ENCODE results near the gene C17orf113.

DNA sequence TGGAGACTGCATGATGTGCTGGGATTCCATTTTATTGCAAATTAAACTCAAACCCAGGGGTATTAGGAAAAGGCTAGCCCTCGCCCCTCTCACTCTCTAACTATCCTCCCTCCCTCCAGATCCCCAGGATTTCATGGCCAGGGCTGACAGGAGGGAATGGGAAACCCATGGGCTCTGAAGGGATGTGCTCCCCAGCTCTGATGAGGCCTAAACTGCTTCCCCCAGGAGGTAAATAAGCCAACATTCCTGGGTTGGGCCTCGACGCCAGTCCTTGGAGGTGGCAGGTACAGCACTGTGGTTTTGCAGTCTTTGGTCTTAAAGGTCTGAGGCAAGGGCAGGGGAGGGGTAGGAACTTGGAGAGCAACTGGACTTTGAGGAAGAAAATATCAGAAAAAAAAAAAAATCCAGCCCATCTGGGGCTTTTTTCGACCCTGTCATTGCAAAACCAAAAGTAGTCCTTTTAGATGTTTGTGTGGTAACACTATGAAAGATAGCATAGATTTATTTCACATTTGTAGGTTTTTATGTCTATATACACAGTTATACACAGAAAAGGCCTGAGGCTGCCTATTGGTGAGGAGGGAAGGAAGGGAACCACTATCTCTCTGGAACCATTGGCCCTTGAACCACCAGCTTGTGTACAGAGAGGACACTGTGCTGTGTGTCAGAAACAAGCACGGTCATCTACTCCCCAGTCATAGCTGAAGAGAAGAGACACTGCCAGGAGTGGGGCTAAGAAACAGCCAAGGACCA lies 12.0 kb downstream of the C17orf113 start:
- TF ChIP-seq, protein P1, sequence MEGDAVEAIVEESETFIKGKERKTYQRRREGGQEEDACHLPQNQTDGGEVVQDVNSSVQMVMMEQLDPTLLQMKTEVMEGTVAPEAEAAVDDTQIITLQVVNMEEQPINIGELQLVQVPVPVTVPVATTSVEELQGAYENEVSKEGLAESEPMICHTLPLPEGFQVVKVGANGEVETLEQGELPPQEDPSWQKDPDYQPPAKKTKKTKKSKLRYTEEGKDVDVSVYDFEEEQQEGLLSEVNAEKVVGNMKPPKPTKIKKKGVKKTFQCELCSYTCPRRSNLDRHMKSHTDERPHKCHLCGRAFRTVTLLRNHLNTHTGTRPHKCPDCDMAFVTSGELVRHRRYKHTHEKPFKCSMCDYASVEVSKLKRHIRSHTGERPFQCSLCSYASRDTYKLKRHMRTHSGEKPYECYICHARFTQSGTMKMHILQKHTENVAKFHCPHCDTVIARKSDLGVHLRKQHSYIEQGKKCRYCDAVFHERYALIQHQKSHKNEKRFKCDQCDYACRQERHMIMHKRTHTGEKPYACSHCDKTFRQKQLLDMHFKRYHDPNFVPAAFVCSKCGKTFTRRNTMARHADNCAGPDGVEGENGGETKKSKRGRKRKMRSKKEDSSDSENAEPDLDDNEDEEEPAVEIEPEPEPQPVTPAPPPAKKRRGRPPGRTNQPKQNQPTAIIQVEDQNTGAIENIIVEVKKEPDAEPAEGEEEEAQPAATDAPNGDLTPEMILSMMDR (conservative IDR thresholded peaks at IDR 0.05; ENCODE audit: low read depth, low read length), result no peak
- TF ChIP-seq BHLHE40 (IDR thresholded peaks at IDR 0.05; ENCODE audit: low read depth, low read length) (no peak), MAZ (IDR thresholded peaks at IDR 0.05; ENCODE audit: borderline replicate concordance, low read depth, low read length) (no peak)

All from IMR-90 (cell line).